ENCODE measurements around the gene TOGARAM2.

GRCh38 chr2:29063646-29064345, 82.7 kb downstream of the TOGARAM2 start:
- no peak for TF ChIP-seq CTCF (IDR thresholded peaks at IDR 0.05)
- TF ChIP-seq POLR2A (IDR thresholded peaks at IDR 0.05), result no peak

Data from testis (tissue), 2 donors.